Left lung (tissue), 10 donors: ENCODE measurements around the gene EHD4. TPM values are rescaled to one million over a fixed set of nuclear protein-coding genes. Genes with fewer than 3 reads are reported as not detected.

Experiments
- ATAC-seq: fragments of 200-7000 bp; cut with Tn5 transposase; one replicate; pipeline ENCODE4 v1.9.1; 2020; ENCODE audit warnings: moderate library complexity
- DNase-seq, 4 donors: peaks; one replicate each; pipeline ENCODE4 v3.0.0-alpha.2; 2013 to 2020
- H3K27ac ChIP-seq, 2 donors: fragments of 200-600 bp; sonication (generic) in 1 of 2; one replicate each; pipeline versions ENCODE4 v1.5.0 to v1.8.0; 2020 to 2021
- H3K27me3 ChIP-seq, 2 donors: fragments of 200-600 bp; sonication (generic) in 1 of 2; one replicate each; pipeline versions ENCODE4 v1.5.0 to v1.8.0; 2020 to 2021
- H3K36me3 ChIP-seq, 2 donors: fragments of 200-600 bp; sonication (generic) in 1 of 2; one replicate each; pipeline versions ENCODE4 v1.5.0 to v1.8.0; 2020 to 2021
- H3K4me1 ChIP-seq, 2 donors: fragments of 200-600 bp; one replicate each; pipeline ENCODE4 v1.8.0; 2021
- H3K4me3 ChIP-seq, 2 donors: fragments of 200-600 bp; sonication (generic) in 1 of 2; one replicate each; pipeline versions ENCODE4 v1.5.0 to v1.8.0; 2020 to 2021; ENCODE audit warnings: mild to moderate bottlenecking in 1 of 2
- H3K9me3 ChIP-seq, 2 donors: fragments of 200-600 bp; sonication (generic) in 1 of 2; one replicate each; pipeline versions ENCODE4 v1.5.0 to v1.8.0; 2020 to 2021
- intact Hi-C, 2 donors: fragments of 100-400 bp; cut with DNase I; formaldehyde crosslinking; loops; one replicate each; pipeline versions ENCODE4 v1.11.2 to v1.14.2; 2022
- polyA plus RNA-seq, 6 donors: library from polyadenylated mRNA; unstranded; fragments of 120-200 nt; gene quantifications; one replicate each; pipeline ENCODE4 v1.2.1, GENCODE V29; 2013; ENCODE audit not compliant: insufficient read length in 6 of 6
- total RNA-seq, 2 donors: library from RNA; stranded (reverse); fragmentation: NEBNext Ultra II Directional; extraction: Animal tissue kit (Norgen Biotek cat#: 25700); gene quantifications; one replicate each; pipeline ENCODE4 v1.2.1, GENCODE V29; 2021
- TF ChIP-seq, protein P1 (sequence below), 2 donors: fragments of 200-600 bp; sonication (generic) in 1 of 2; IDR thresholded peaks; one replicate each; pipeline versions ENCODE4 v1.5.0 to v1.8.0; 2021; ENCODE audit warnings: antibody characterized with exemption in 2 of 2
- donor health status: DM: no; HTN: yes; CAD: no.
- donor health status: DM: no; HTN: no; CAD: no.

EHD4 gene
- total and polyA plus RNA-seq, 8 donors: 11.7 to 32.6 (median 13.1) TPM

- ATAC-seq: peak; percentile 25
- no peaks in the 10 kb centered on the region for H3K9me3 ChIP-seq
- TF ChIP-seq, protein P1, sequence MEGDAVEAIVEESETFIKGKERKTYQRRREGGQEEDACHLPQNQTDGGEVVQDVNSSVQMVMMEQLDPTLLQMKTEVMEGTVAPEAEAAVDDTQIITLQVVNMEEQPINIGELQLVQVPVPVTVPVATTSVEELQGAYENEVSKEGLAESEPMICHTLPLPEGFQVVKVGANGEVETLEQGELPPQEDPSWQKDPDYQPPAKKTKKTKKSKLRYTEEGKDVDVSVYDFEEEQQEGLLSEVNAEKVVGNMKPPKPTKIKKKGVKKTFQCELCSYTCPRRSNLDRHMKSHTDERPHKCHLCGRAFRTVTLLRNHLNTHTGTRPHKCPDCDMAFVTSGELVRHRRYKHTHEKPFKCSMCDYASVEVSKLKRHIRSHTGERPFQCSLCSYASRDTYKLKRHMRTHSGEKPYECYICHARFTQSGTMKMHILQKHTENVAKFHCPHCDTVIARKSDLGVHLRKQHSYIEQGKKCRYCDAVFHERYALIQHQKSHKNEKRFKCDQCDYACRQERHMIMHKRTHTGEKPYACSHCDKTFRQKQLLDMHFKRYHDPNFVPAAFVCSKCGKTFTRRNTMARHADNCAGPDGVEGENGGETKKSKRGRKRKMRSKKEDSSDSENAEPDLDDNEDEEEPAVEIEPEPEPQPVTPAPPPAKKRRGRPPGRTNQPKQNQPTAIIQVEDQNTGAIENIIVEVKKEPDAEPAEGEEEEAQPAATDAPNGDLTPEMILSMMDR (IDR thresholded peaks at IDR 0.05): no peak
- no peaks in the 10 kb centered on the region for H3K4me1 ChIP-seq
- H3K4me3 ChIP-seq: no peak overlapping the region
- no peak overlapping the region for H3K27ac ChIP-seq
- intact Hi-C loops: no loop called here
- no peaks in the 10 kb centered on the region for H3K27me3 ChIP-seq
- no peak for DNase-seq
- H3K36me3 ChIP-seq: no peaks in the 10 kb centered on the region
Measured at GRCh38 chr15:41860049-41860828, 112.1 kb downstream of the EHD4 start.

- Histone ChIP-seq H3K4me1 (no peaks in the 10 kb centered on the region), H3K9me3 (no peaks in the 10 kb centered on the region), H3K4me3 (no peak overlapping the region), H3K27me3 (no peaks in the 10 kb centered on the region), H3K36me3 (peaks cover 0 to 7% of the 10 kb centered on the region in 2 donors), H3K27ac (no peak overlapping the region)
- no peak for DNase-seq
- TF ChIP-seq, protein P1 (IDR thresholded peaks at IDR 0.05): no peak
- ATAC-seq: no peak
- intact Hi-C loops: no loop called here
Measured at GRCh38 chr15:41858756-41859155, 113.6 kb downstream of the EHD4 start.

DNA sequence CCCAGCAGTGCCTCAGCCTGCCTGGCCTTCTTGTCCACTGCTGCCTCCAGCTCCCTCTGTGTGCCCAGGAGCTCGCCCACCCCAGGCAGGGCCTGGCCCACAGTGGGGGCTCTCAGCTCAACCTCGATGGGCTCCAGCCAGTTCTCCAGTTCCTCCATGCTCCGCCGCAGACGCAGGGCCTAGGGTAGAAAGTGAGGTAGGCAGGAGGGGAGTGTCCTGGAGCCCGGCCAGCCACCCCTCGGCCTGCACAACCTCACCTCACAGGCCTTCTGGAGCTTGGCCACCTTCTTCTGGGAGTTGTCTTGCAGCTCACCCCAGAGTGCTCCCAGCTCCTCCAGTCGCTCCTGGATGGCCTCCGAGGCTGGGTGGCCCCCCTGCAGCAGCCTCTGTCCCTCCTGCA is 115.0 kb downstream of the EHD4 start:
- H3K36me3 ChIP-seq: peaks cover 0 to 7% of the 10 kb centered on the region in 2 donors
- TF ChIP-seq, protein P1 (IDR thresholded peaks at IDR 0.05): no peak
- H3K27ac ChIP-seq: no peak overlapping the region
- no peak overlapping the region for H3K4me3 ChIP-seq
- H3K27me3 ChIP-seq: no peaks in the 10 kb centered on the region
- no peak for DNase-seq
- no peak for ATAC-seq
- intact Hi-C loops: no loop called here
- no peaks in the 10 kb centered on the region for H3K9me3 ChIP-seq
- no peaks in the 10 kb centered on the region for H3K4me1 ChIP-seq

- Histone ChIP-seq H3K9me3 (no peaks in the 10 kb centered on the region), H3K36me3 (peaks cover 0 to 7% of the 10 kb centered on the region in 2 donors), H3K4me1 (no peaks in the 10 kb centered on the region), H3K27ac (no peak overlapping the region), H3K27me3 (no peaks in the 10 kb centered on the region), H3K4me3 (no peak overlapping the region)
- intact Hi-C loops: no loop called here
- DNase-seq (no peak), ATAC-seq (no peak)
- TF ChIP-seq, protein P1 (IDR thresholded peaks at IDR 0.05): no peak
Measured at GRCh38 chr15:41856716-41857115, 115.6 kb downstream of the EHD4 start.

DNA sequence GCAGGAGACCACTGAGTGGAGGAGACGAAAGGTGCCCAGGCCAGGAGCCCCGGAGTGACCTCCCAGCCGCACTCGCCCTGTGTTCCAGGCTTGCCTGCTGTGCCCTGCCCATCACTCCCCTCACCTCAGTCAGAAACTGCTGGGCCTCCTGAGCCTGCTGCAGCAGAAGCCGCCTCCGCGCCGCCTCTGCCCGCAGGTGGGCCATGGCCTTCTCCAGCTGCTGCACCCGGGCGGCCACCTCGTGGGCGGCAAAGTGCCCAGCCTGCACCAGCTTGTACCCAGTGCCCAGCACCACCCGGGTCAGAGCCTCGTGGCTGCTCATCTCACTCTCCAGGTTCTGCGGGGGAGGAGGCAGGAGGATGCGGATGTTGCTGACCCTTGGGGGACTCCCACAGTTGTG is 116.1 kb downstream of the EHD4 start:
- TF ChIP-seq, protein P1 (IDR thresholded peaks at IDR 0.05): no peak
- H3K27ac ChIP-seq: no peak overlapping the region
- H3K36me3 ChIP-seq: peaks cover 0 to 7% of the 10 kb centered on the region in 2 donors
- H3K27me3 ChIP-seq: no peaks in the 10 kb centered on the region
- ATAC-seq: no peak
- no peak overlapping the region for H3K4me3 ChIP-seq
- peaks cover 0 to 3% of the 10 kb centered on the region in 2 donors for H3K4me1 ChIP-seq
- no peak for DNase-seq
- intact Hi-C loops: no loop called here
- no peaks in the 10 kb centered on the region for H3K9me3 ChIP-seq
